Keratinocyte (primary cell): ENCODE results near the gene THBS1. TPM values are rescaled to one million over a fixed set of nuclear protein-coding genes. Genes with fewer than 3 reads are reported as not detected.

Experiments used
- DNase-seq: peaks from one replicate; pipeline ENCODE4 v3.0.0-alpha.2; 2011; ENCODE audit warnings: low read depth, missing footprints, low spot score
- FAIRE-seq: peaks from 2 replicates; lab custom pipeline; 2011; peaks lifted over from hg19 to GRCh38; lab: Jason Lieb, UNC
- H2AFZ ChIP-seq: 2 replicates; pipeline ENCODE4 v1.6.0; 2012; ENCODE audit warnings: low read length, control low read depth, inconsistent platforms; ENCODE audit not compliant: control insufficient read depth
- H3K27ac ChIP-seq: 2 replicates; pipeline ENCODE4 v1.5.1; 2011; ENCODE audit warnings: low read length; ENCODE audit not compliant: control insufficient read depth, insufficient read depth
- H3K27me3 ChIP-seq: 3 replicates; pipeline ENCODE4 v1.6.0; 2011; ENCODE audit warnings: low read length; ENCODE audit not compliant: control insufficient read depth, insufficient read depth; ENCODE audit errors: extremely low read depth
- H3K36me3 ChIP-seq, 2 experiments: 2 replicates in 1 of 2; 3 replicates in 1 of 2; pipeline ENCODE4 v1.5.1; 2011; ENCODE audit warnings: low read length in 2 of 2, mild to moderate bottlenecking in 1 of 2; ENCODE audit not compliant: control insufficient read depth in 2 of 2, insufficient read depth in 2 of 2; ENCODE audit errors: extremely low read depth in 1 of 2
- H3K4me1 ChIP-seq: 3 replicates; pipeline ENCODE4 v1.5.1; 2011; ENCODE audit warnings: low read length; ENCODE audit not compliant: control insufficient read depth, insufficient read depth; ENCODE audit errors: extremely low read depth
- H3K4me2 ChIP-seq: 3 replicates; pipeline ENCODE4 v1.6.0; 2011; ENCODE audit warnings: low read depth, low read length; ENCODE audit not compliant: control insufficient read depth, insufficient read depth; ENCODE audit errors: extremely low read depth
- H3K4me3 ChIP-seq, 3 experiments: fragments of 200-600 bp in 1 of 3; sonication (generic) in 1 of 3; 2 replicates in 2 of 3; 3 replicates in 1 of 3; pipeline ENCODE4 v1.5.1; 2011 to 2016; ENCODE audit warnings: low read length in 3 of 3, mild to moderate bottlenecking in 3 of 3, control low read depth in 2 of 3, inconsistent platforms in 1 of 3, low read depth in 1 of 3, mixed read lengths in 1 of 3, mixed run types in 1 of 3, moderate library complexity in 1 of 3; ENCODE audit not compliant: control insufficient read depth in 2 of 3, insufficient read depth in 2 of 3; ENCODE audit errors: extremely low read depth in 1 of 3
- H3K79me2 ChIP-seq: 2 replicates; pipeline ENCODE4 v1.6.0; 2012; ENCODE audit warnings: low read length; ENCODE audit not compliant: control insufficient read depth, insufficient read depth
- H3K9ac ChIP-seq: 3 replicates; pipeline ENCODE4 v1.6.0; 2011; ENCODE audit warnings: low read length; ENCODE audit not compliant: control insufficient read depth, insufficient read depth; ENCODE audit errors: extremely low read depth
- H3K9me1 ChIP-seq: 3 replicates; pipeline ENCODE4 v1.6.0; 2011; ENCODE audit warnings: low read length; ENCODE audit not compliant: control insufficient read depth, insufficient read depth; ENCODE audit errors: extremely low read depth
- H3K9me3 ChIP-seq: 2 replicates; pipeline ENCODE4 v1.5.1; 2012; ENCODE audit warnings: low read depth, low read length; ENCODE audit not compliant: control insufficient read depth
- H4K20me1 ChIP-seq: 3 replicates; pipeline ENCODE4 v1.6.0; 2011; ENCODE audit warnings: low read length; ENCODE audit not compliant: control insufficient read depth, insufficient read depth; ENCODE audit errors: extremely low read depth
- CTCF ChIP-seq, 3 experiments: IDR thresholded peaks in 1 of 3; conservative IDR thresholded peaks in 1 of 3; optimal IDR thresholded peaks in 1 of 3; 2 replicates in 2 of 3; 3 replicates in 1 of 3; pipeline versions ENCODE3 to v1.5.1; 2011; ENCODE audit warnings: low read length in 3 of 3, mild to moderate bottlenecking in 3 of 3, moderate library complexity in 2 of 3, control low read depth in 1 of 3, inconsistent platforms in 1 of 3; ENCODE audit not compliant: insufficient read depth in 2 of 3; ENCODE audit errors: extremely low read depth in 1 of 3
- EZH2 ChIP-seq: IDR thresholded peaks from one replicate; pipeline ENCODE4 v1.6.1; 2012; ENCODE audit warnings: inconsistent platforms, mild to moderate bottlenecking, low read length, moderate library complexity
- dilution Hi-C: fragments of 300-500 bp; cut with MboI; formaldehyde crosslinking; loops from one replicate; pipeline ENCODE4 v1.7.0; 2020; ENCODE audit warnings: low sequenced_read_pairs; ENCODE audit not compliant: extremely low pct_ligation_motif_present
- polyA plus RNA-seq, 5 experiments: library from polyadenylated mRNA; depleted of rRNA in 3 of 5; stranded (reverse) in 3 of 5; stranded (forward) in 1 of 5; unstranded in 1 of 5; fragments of >200 nt; gene quantifications; 1 replicate in 1 of 5; 2 replicates in 3 of 5; 3 replicates in 1 of 5; pipeline versions ENCODE4 v1.2.1 to v1.2.3, GENCODE V29; 2011 to 2012; ENCODE audit warnings: missing spikeins in 2 of 5, low read depth in 1 of 5, low replicate concordance in 1 of 5

The THBS1 gene
- polyA plus RNA-seq, 1 donor (not counting 4 experiments of a cell fraction or from before 2014, with no cell fraction given): 789 TPM

GRCh38 chr15:39578851-39579486 lies 1.9 kb upstream of the THBS1 start:
- Histone ChIP-seq H4K20me1 (peaks cover 29% of the 10 kb centered on the region), H3K4me2 (peak overlapping the region; percentile 98), H3K27me3 (no peaks in the 10 kb centered on the region), H3K9me1 (no peaks in the 10 kb centered on the region), H3K79me2 (peaks cover 27% of the 10 kb centered on the region), H3K9me3 (no peaks in the 10 kb centered on the region), H3K36me3 (peaks cover 18 to 27% of the 10 kb centered on the region in 2 experiments), H3K4me3 (peak overlapping the region in 2 of 3 experiments; percentile 65 to 75), H3K27ac (peak overlapping the region; percentile 93), H3K9ac (peak overlapping the region; percentile 82), H2AFZ (peak overlapping the region; percentile 70), H3K4me1 (peaks cover 25% of the 10 kb centered on the region)
- DNase-seq (no peak), FAIRE-seq (peak; percentile 84)
- dilution Hi-C loops: no loop called here
- peak in 1 of 3 experiments; percentile 12 for TF ChIP-seq CTCF (optimal IDR thresholded peaks at IDR 0.05 in 1 of 3, IDR thresholded peaks at IDR 0.05 in 1 of 3, conservative IDR thresholded peaks at IDR 0.05 in 1 of 3; ENCODE audit: extremely low read depth in 1 of 3, insufficient read depth in 2 of 3, low read length in 3 of 3)
- TF ChIP-seq EZH2: no peak

- TF ChIP-seq EZH2 (no peak), CTCF (optimal IDR thresholded peaks at IDR 0.05 in 1 of 3, IDR thresholded peaks at IDR 0.05 in 1 of 3, conservative IDR thresholded peaks at IDR 0.05 in 1 of 3; ENCODE audit: extremely low read depth in 1 of 3, insufficient read depth in 2 of 3, low read length in 3 of 3) (no peak)
- DNase-seq (peak; percentile 62), FAIRE-seq (peak; percentile 80)
- H3K27me3 ChIP-seq: no peaks in the 10 kb centered on the region
- H3K4me3 ChIP-seq: peak overlapping the region; percentile 32 to 75 (median 65)
- H3K4me1 ChIP-seq: peaks cover 28% of the 10 kb centered on the region
- H3K36me3 ChIP-seq: peaks cover 18 to 29% of the 10 kb centered on the region in 2 experiments
- dilution Hi-C loops: no loop called here
- peak overlapping the region; percentile 82 for H3K9ac ChIP-seq
- no peaks in the 10 kb centered on the region for H3K9me3 ChIP-seq
- H4K20me1 ChIP-seq: peaks cover 35% of the 10 kb centered on the region
- H2AFZ ChIP-seq: peak overlapping the region; percentile 70
- H3K79me2 ChIP-seq: peaks cover 29% of the 10 kb centered on the region
- peak overlapping the region; percentile 98 for H3K4me2 ChIP-seq
- H3K27ac ChIP-seq: peak overlapping the region; percentile 93
- H3K9me1 ChIP-seq: no peaks in the 10 kb centered on the region
Observed at GRCh38 chr15:39579487-39580116, 1.3 kb upstream of the THBS1 start.
